ENCODE data around the gene NDUFS1. TPM values are rescaled to one million over a fixed set of nuclear protein-coding genes. Genes with fewer than 3 reads are reported as not detected.

The NDUFS1 gene
- total and polyA plus RNA-seq, 2 of the 8 experiments (the other 6 are each of a cell fraction or from before 2014, with no cell fraction given): 42.1 to 97.0 TPM

- no peak overlapping the region for H4K8ac ChIP-seq (ENCODE audit: extremely low read depth, insufficient read depth, low read length)
- no peak overlapping the region for H2BK20ac ChIP-seq (ENCODE audit: low read length)
- H3K9ac ChIP-seq (replicated peaks in 1 of 4; ENCODE audit: extremely low read depth in 1 of 4, low read depth in 3 of 4, low read length in 3 of 4): no peak overlapping the region
- H2BK15ac ChIP-seq (ENCODE audit: low read length): no peak overlapping the region
- no peak overlapping the region for H4K5ac ChIP-seq (ENCODE audit: insufficient read length, low read depth, low read length)
- H3K79me1 ChIP-seq (ENCODE audit: low read depth, low read length): no peaks in the 10 kb centered on the region
- no peak overlapping the region for H4K91ac ChIP-seq (replicated peaks; ENCODE audit: insufficient read length, low read length)
- FAIRE-seq: no peak
- no peak overlapping the region for H2BK12ac ChIP-seq (ENCODE audit: low read depth, low read length)
- H3K36me3 ChIP-seq (ENCODE audit: control insufficient read depth in 2 of 4, insufficient read depth in 4 of 4, low read length in 3 of 4): peaks cover 0 to 11% (median 4%) of the 10 kb centered on the region in 4 experiments; a peak in 6 of 8 replicates
- peaks cover 0 to 41% of the 10 kb centered on the region in 2 experiments; a peak in 3 of 4 replicates for H3K79me2 ChIP-seq (ENCODE audit: control insufficient read depth in 1 of 2, insufficient read depth in 2 of 2, low read length in 2 of 2)
- no peaks in the 10 kb centered on the region for H4K20me1 ChIP-seq (replicated peaks in 1 of 2; ENCODE audit: control insufficient read depth in 1 of 2, insufficient read depth in 2 of 2, low read length in 2 of 2)
- no peak overlapping the region for H2BK120ac ChIP-seq (replicated peaks; ENCODE audit: low read depth, low read length)
- no peak for DNase-seq (ENCODE audit: low read depth in 1 of 2, low spot score in 2 of 2)
- H2AFZ ChIP-seq (ENCODE audit: low read length): no peak overlapping the region
- H3K4me1 ChIP-seq (replicated peaks in 1 of 4; ENCODE audit: control insufficient read depth in 3 of 4, insufficient read depth in 4 of 4, low read length in 3 of 4): peaks cover 0 to 2% (median 0%) of the 10 kb centered on the region in 4 experiments; a peak in 1 of 7 replicates
- no peak overlapping the region for H2BK5ac ChIP-seq (ENCODE audit: low read depth, low read length)
- no peak overlapping the region for H3K18ac ChIP-seq (ENCODE audit: extremely low read depth, low read length)
- no peaks in the 10 kb centered on the region for H3K27me3 ChIP-seq (replicated peaks in 1 of 4; ENCODE audit: control insufficient read depth in 3 of 4, extremely low read depth in 1 of 4, insufficient read depth in 3 of 4, low read length in 3 of 4)
- ChIA-PET POLR2A (ENCODE audit: partially characterized antibody) (interaction anchor here (0.6 to 6.8 kb wide), 4 partner anchors 9 to 45 kb away, joined by 3 to 45 read pairs (median 6); no protein-coding TSS in a partner anchor), CTCF (ENCODE audit: partially characterized antibody) (interaction anchor here (0.7 to 1.7 kb wide), 5 partner anchors 9 to 66 kb away, joined by 3 to 8 read pairs (median 4); no protein-coding TSS in a partner anchor)
- H3K14ac ChIP-seq (ENCODE audit: insufficient read length): no peak overlapping the region
- no peak overlapping the region for H3K56ac ChIP-seq (replicated peaks; ENCODE audit: insufficient read length, low read depth, low read length)
- H3K4ac ChIP-seq (replicated peaks; ENCODE audit: insufficient read length, low read depth, low read length): no peak overlapping the region
- no peak overlapping the region for H2AK5ac ChIP-seq (ENCODE audit: low read depth, low read length)
- H3K4me2 ChIP-seq (ENCODE audit: insufficient read depth in 1 of 2, low read depth in 2 of 2, low read length in 2 of 2): no peak overlapping the region
- no peaks in the 10 kb centered on the region; a peak in 1 of 4 replicates for H3K9me3 ChIP-seq (ENCODE audit: insufficient read depth in 2 of 2, low read depth in 1 of 2, low read length in 1 of 2)
- no peak overlapping the region for H3K27ac ChIP-seq (ENCODE audit: low read depth, low read length)
- H3K23ac ChIP-seq (ENCODE audit: insufficient read length): no peak overlapping the region
- peaks cover 3% of the 10 kb centered on the region for H3K23me2 ChIP-seq (ENCODE audit: low read depth, low read length)
- H3K4me3 ChIP-seq (ENCODE audit: extremely low read depth in 1 of 4, insufficient read depth in 2 of 4, low read depth in 3 of 4, low read length in 4 of 4): peak overlapping the region in 1 of 4 experiments; percentile 99; a peak in 1 of 8 replicates
- TF ChIP-seq HDAC2 (IDR thresholded peaks at IDR 0.05; ENCODE audit: borderline replicate concordance in 1 of 2, low read depth in 2 of 2, low read length in 2 of 2) (no peak), ASH2L (IDR thresholded peaks at IDR 0.05; ENCODE audit: low read length) (no peak), CTBP2 (IDR thresholded peaks at IDR 0.05; ENCODE audit: borderline replicate concordance, insufficient read depth, insufficient read length, low read length) (no peak), YY1 (IDR thresholded peaks at IDR 0.05; ENCODE audit: low read depth, low read length) (no peak), RXRA (IDR thresholded peaks at IDR 0.05; ENCODE audit: insufficient read depth, low read depth, low read length) (no peak), PHF8 (conservative IDR thresholded peaks at IDR 0.05; ENCODE audit: low read depth, low read length) (no peak), RFX5 (IDR thresholded peaks at IDR 0.05; ENCODE audit: borderline replicate concordance, low read depth, low read length) (no peak), POLR2AphosphoS5 (IDR thresholded peaks at IDR 0.05; ENCODE audit: low read depth, low read length) (no peak), CHD2 (IDR thresholded peaks at IDR 0.05; ENCODE audit: low read length) (no peak), POLR2A (IDR thresholded peaks at IDR 0.05; ENCODE audit: control extremely low read depth in 1 of 2, low read depth in 2 of 2, low read length in 2 of 2) (no peak), TEAD4 (IDR thresholded peaks at IDR 0.05; ENCODE audit: low read depth, low read length) (no peak), FOSL1 (IDR thresholded peaks at IDR 0.05; ENCODE audit: insufficient read depth, low read depth, low read length) (no peak), SRF (IDR thresholded peaks at IDR 0.05; ENCODE audit: low read depth, low read length) (no peak), SP2 (IDR thresholded peaks at IDR 0.05; ENCODE audit: low read length) (no peak), MAFK (IDR thresholded peaks at IDR 0.05; ENCODE audit: low read depth, low read length) (no peak), CBX8 (IDR thresholded peaks at IDR 0.05; ENCODE audit: borderline replicate concordance, low read depth, low read length) (no peak)
These were observed 71.0 kb downstream of the NDUFS1 start for GRCh38 chr2:206088248-206088647.

Measured in H1 (cell line).